ENCODE data around the gene CDC14A.
"Not testable (repeated sequence)": the region's sequence is repeated elsewhere in the genome, so short reads cannot be mapped to it uniquely, and the experiment has no call there.

Gene CDC14A

GRCh38 chr1:100335436-100335835, 16.9 kb upstream of the CDC14A start:
- DNase-seq (ENCODE audit: low read depth, low spot score), result no peak

DNA sequence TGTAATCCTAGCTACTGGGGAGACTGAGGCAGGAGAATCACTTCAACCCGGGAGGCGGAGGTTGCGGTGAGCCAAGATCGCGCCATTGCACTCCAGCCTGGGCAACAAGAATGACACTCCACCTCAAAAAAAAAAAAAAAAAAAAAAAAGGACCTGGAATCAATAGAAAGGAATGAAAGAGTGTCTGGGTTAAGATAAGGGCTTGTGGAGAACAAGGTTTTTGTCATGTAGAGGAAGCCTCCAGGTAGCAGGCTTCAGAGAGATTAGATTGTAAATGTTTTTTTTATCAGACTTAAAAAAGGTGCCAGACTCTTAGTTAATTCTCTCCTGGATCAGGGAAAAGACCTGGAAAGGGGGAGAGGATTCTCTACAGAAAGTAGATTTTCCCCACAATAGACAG, 14.4 kb upstream of the CDC14A start:
- not testable (repeated sequence) for DNase-seq (ENCODE audit: low read depth, low spot score)

DNA sequence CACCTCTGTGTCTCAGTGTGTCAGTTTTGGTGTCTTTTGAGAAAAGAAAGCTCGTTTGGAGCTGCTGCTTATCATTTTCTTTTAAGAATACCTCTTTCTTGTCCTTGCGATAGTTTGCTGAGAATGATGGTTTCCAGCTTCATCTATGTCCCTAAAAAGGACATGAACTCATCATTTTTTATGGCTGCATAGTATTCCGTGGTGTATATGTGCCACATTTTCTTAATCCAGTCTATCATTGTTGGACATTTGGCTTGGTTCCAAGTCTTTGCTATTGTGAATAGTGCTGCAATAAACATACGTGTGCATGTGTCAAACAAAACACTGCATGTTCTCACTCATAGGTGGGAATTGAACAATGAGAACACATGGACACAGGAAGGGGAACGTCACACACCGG, 12.6 kb upstream of the CDC14A start:
- DNase-seq (ENCODE audit: low read depth, low spot score), result not testable (repeated sequence)

GRCh38 chr1:100340494-100340893, 11.8 kb upstream of the CDC14A start:
- DNase-seq (ENCODE audit: low read depth, low spot score), result no peak

DNA sequence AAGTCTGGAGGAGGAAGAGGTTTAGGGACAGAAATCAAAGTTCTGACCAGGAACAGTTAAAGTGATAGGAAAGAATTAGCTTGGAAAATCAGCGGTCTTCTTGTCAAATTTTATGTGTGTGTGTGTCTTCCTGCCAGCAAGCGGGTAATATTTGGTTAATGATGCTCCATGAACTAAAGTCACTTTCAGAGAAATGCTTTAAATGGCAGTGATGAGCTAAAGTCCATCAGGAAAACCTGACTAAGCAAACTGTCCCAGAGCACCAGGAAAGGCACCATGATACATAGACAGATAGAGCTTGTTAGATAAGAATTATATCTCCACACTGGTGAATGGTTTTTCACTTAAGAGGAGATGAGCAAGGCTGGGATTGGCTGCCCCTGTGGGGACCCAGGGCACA, 10.0 kb upstream of the CDC14A start:
- no peak for DNase-seq (ENCODE audit: low read depth, low spot score)

GRCh38 chr1:100343897-100344296, 8.4 kb upstream of the CDC14A start:
- no peak for DNase-seq (ENCODE audit: low read depth, low spot score)

GRCh38 chr1:100344774-100345173, 7.5 kb upstream of the CDC14A start:
- no peak for DNase-seq (ENCODE audit: low read depth, low spot score)

DNA sequence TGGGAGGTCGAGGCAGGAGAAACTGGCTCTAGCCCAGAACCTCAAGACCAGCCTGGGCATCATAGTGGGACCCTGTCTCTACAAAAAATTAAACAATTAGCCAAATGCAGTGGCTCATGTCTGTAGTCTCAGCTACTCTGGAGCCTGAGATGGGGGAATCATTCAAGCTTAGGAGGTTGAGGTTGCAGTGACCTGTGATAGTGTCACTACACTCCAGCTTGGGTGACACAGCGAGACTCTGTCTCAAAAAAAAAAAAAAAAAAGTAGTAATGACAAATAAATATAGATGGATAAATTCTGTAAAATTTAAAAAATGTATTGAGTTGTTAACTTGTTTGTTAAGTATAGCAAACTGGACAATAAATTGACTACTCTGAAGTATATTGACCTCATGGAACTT, 5.9 kb upstream of the CDC14A start:
- no peak for DNase-seq (ENCODE audit: low read depth, low spot score)

- no peak for DNase-seq (ENCODE audit: low read depth, low spot score)
These were observed 5.0 kb upstream of the CDC14A start for GRCh38 chr1:100347009-100347966.

DNA sequence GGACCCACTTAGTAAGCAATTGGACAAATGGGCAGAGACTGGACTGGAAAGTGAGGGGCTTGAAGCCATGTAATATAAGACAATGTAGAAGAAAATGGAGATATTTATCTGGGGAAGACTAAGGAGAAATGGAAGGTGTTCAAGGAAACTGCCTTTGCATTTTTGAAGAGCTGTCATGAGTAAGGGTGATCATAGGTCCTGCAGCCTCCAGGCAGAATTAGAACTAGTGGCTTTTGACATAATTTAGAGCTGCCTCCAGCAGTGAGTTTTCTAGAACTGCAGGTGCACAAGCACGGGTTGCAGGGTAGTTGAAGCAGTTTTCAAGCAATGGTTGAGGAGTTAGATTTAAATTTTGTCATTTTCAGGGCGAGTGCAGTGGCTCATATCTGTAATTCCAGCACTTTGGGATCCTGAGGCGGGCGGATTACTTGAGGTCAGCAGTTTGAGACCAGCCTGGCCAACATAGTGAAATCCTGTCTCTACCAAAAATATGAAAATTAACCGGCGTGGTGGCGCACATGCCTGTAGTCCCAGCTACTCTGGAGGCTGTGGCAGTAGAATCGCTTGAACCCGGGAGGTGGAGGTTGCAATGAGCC, 3.7 kb upstream of the CDC14A start:
- DNase-seq (ENCODE audit: low read depth, low spot score), result no peak

- DNase-seq (ENCODE audit: low read depth, low spot score), result no peak
These were observed 3.1 kb upstream of the CDC14A start for GRCh38 chr1:100349246-100349645.

DNA sequence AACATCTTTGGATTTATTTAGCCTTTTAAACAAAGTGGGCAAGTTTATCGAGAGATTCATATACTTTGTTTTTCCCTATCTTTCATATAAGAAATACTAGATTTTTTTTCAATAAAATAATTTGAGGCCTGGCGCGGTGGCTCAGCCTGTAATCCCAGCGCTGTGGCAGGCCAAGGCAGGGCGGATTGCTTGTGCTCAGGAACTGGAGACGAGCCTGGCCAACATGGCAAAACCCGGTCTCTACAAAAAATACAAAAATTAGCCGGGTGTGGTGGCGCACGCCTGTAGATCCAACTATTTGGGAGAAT, 1.6 kb upstream of the CDC14A start:
- no peak for DNase-seq (ENCODE audit: low read depth, low spot score)

DNA sequence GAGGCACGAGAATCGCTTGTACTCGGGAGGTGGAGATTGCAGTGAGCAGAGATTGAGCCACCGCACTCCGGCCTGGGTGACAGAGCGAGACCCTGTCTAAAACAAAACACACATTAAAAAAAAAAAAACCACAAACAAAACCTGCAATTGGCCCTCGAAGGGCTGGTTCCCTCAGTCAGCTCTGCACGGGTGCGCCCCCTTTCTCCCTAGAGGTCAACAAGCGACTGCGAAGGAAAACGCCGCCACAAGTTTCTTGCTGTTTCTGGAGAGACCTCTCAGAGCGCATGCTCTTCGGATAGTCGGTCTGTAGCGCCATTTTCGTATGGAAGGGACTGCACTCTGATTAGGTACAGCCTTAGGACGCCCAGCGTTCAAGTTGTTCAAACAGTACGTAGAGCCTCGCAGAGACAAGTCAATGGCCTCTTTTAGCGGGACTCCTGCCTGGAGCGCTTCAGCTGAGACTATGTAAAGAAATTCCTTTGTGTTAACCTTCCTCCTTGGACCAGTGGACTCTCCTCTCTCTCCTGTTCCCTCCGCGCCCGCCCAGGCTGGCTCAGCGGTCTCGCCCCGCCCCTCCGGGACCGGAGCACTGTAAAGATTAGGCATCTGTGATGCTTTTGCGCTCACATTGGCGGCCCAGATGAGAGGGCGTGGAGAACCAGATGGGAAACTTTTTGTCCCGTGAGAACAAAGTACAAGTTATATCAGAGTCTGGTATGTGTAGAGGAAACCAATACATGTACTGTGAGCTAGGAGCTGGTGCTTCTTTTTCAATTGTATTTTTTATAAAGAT, 1.0 kb upstream of the CDC14A start:
- peak; percentile 58 for DNase-seq (ENCODE audit: low read depth, low spot score)

GRCh38 chr1:100353071-100353801, 930 bp downstream of the CDC14A start:
- DNase-seq (ENCODE audit: low read depth, low spot score), result no peak

GRCh38 chr1:100353988-100354387, 1.7 kb downstream of the CDC14A start:
- no peak for DNase-seq (ENCODE audit: low read depth, low spot score)

GRCh38 chr1:100354971-100355394, 2.7 kb downstream of the CDC14A start:
- no peak for DNase-seq (ENCODE audit: low read depth, low spot score)

- no peak for DNase-seq (ENCODE audit: low read depth, low spot score)
These were observed 5.9 kb downstream of the CDC14A start for GRCh38 chr1:100358210-100358609.

- DNase-seq (ENCODE audit: low read depth, low spot score), result no peak
These were observed 6.8 kb downstream of the CDC14A start for GRCh38 chr1:100359139-100359538.

GRCh38 chr1:100360790-100361510, 8.6 kb downstream of the CDC14A start:
- peak; percentile 66 for DNase-seq (ENCODE audit: low read depth, low spot score)

DNA sequence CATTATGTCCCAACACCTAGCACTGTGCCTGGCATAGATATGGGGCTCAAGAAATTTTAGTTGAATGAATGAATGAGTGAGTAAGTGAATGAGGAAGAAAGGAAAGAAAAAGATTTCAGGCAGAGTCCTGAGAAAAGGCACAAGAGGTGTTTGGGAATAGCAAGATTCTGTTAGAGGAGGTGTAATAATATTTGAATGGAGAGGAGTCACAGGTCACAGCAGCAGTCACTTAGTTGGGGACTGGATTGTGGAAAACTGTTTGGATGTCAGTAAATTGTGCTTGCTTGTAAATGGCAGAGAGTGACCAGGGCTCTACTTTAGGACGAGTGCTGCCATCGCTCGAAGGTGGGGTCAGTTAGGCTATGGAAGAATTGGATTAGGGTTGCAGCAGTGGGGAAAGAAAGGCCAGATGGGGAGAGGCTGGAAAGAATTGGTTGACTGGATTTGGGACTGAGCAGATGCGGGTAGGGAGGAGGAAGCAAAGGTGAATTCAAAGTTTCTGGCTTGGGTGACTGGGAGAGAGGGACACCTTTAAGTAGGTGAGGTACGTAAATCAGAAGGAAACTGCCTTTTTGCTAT, 9.3 kb downstream of the CDC14A start:
- DNase-seq (ENCODE audit: low read depth, low spot score), result no peak
